ENCODE data around the gene SH3GLB2. TPM values are rescaled to one million over a fixed set of nuclear protein-coding genes. Genes with fewer than 3 reads are reported as not detected.

SH3GLB2 gene
- total RNA-seq, 1 experiment from 2014 or later: 58.3 TPM

GRCh38 chr9:129001504-129002325 is 26.4 kb downstream of the SH3GLB2 start:
- intact Hi-C loops (cut with micrococcal nuclease): no loop called here
- ChIA-PET CTCF (no interaction called here), POLR2A (interaction anchor here (1.0 kb wide), 1 partner anchor 170 kb away, joined by 3 read pairs; no protein-coding TSS in a partner anchor)
- Mint-ChIP-seq H3K9me3 (ENCODE audit: unreplicated experiment) (no peaks in the 10 kb centered on the region), H3K36me3 (ENCODE audit: insufficient read depth, unreplicated experiment) (peaks cover 80% of the 10 kb centered on the region), H3K27me3 (ENCODE audit: insufficient read depth, unreplicated experiment) (no peaks in the 10 kb centered on the region), H3K4me1 (ENCODE audit: insufficient read depth, unreplicated experiment) (no peaks in the 10 kb centered on the region), H3K27ac (ENCODE audit: low read depth, unreplicated experiment) (no peak overlapping the region), H3K4me3 (ENCODE audit: unreplicated experiment) (no peak overlapping the region)
- no peak for TF ChIP-seq CTCF (IDR thresholded peaks at IDR 0.05; ENCODE audit: unreplicated experiment)
- BruUV-seq (replicated peaks): no TSS peak
- no peak for DNase-seq (ENCODE audit: unreplicated experiment)

GRCh38 chr9:128999581-129000206 is 28.4 kb downstream of the SH3GLB2 start:
- peaks cover 91% of the 10 kb centered on the region for H3K36me3 Mint-ChIP-seq (ENCODE audit: insufficient read depth, unreplicated experiment)
- TF ChIP-seq CTCF (IDR thresholded peaks at IDR 0.05; ENCODE audit: unreplicated experiment): no peak
- POLR2A ChIA-PET: interaction anchor here (0.6 kb wide), 1 partner anchor 402 kb away, joined by 3 read pairs; no protein-coding TSS in a partner anchor
- H3K27ac Mint-ChIP-seq (ENCODE audit: low read depth, unreplicated experiment): no peak overlapping the region
- no peaks in the 10 kb centered on the region for H3K27me3 Mint-ChIP-seq (ENCODE audit: insufficient read depth, unreplicated experiment)
- no peaks in the 10 kb centered on the region for H3K9me3 Mint-ChIP-seq (ENCODE audit: unreplicated experiment)
- BruUV-seq (replicated peaks): no TSS peak
- no peak overlapping the region for H3K4me3 Mint-ChIP-seq (ENCODE audit: unreplicated experiment)
- H3K4me1 Mint-ChIP-seq (ENCODE audit: insufficient read depth, unreplicated experiment): no peaks in the 10 kb centered on the region
- intact Hi-C loops (cut with micrococcal nuclease): no loop called here
- CTCF ChIA-PET: interaction anchor here (0.6 to 4.1 kb wide), 3 partner anchors 7 to 1958 kb away, joined by 3 to 22 read pairs (median 4); no protein-coding TSS in a partner anchor
- no peak for DNase-seq (ENCODE audit: unreplicated experiment)

GRCh38 chr9:128998462-128998861 is 29.7 kb downstream of the SH3GLB2 start:
- DNase-seq (ENCODE audit: unreplicated experiment): no peak
- POLR2A ChIA-PET: no interaction called here

More at GRCh38 chr9:128998462-128998861, 29.7 kb downstream of the SH3GLB2 start:
- Mint-ChIP-seq H3K27ac (ENCODE audit: low read depth, unreplicated experiment) (no peak overlapping the region), H3K36me3 (ENCODE audit: insufficient read depth, unreplicated experiment) (peaks cover 90% of the 10 kb centered on the region), H3K27me3 (ENCODE audit: insufficient read depth, unreplicated experiment) (no peaks in the 10 kb centered on the region), H3K9me3 (ENCODE audit: unreplicated experiment) (no peaks in the 10 kb centered on the region), H3K4me3 (ENCODE audit: unreplicated experiment) (no peak overlapping the region), H3K4me1 (ENCODE audit: insufficient read depth, unreplicated experiment) (no peaks in the 10 kb centered on the region)
- intact Hi-C loops (cut with micrococcal nuclease): no loop called here
- TF ChIP-seq CTCF (IDR thresholded peaks at IDR 0.05; ENCODE audit: unreplicated experiment): no peak
- no TSS peak for BruUV-seq (replicated peaks)
- CTCF ChIA-PET: interaction anchor here (4.1 kb wide), 1 partner anchor 8 kb away, joined by 22 read pairs; no protein-coding TSS in a partner anchor

Measured in MCF 10A (cell line).